HG03558 (cell line): ENCODE measurements around the gene POMT1.

ENCODE experiments used
- ATAC-seq: cut with Tn5 transposase; IDR thresholded peaks from one replicate; pipeline ENCODE4 v1.9.1; 2021; ENCODE audit warnings: moderate number of reproducible peaks; ENCODE audit not compliant: unreplicated experiment; ENCODE audit errors: extremely low read depth

Gene POMT1

DNA sequence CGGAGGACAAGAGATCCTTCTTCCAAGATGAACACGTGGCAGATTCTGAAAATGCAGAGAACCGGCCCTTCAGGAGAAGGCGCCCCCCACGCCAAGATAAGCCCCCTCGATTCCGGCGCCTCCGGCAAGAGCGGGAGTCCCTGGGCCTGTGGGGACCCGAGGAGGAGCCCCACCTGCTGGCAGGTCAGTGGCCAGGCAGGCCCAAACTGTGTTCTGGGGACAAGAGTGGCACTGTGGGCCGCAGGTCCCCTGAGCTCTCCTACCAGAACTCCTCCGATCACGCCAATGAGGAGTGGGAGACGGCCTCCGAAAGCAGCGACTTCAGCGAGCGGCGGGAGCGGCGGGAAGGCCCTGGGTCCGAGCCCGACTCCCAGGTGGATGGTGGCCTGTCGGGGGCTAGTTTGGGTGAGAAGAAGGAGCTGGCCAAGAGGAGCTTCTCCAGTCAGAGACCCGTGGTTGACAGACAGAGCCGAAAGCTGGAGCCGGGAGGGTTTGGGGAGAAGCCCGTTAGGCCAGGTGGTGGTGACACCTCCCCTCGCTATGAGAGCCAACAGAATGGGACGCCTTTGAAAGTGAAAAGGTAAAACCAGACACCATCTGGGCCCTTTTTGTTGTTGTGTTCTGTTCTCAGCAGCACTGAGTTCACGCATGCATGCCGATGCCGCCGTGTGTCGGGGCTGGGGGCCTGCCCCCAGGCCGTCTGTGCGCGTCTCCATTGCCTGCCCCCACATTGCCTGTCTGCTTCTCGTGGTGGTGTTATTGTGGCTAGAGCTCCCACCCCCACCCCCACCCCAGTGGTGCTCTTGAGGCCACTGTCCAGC, 26.6 kb upstream of the POMT1 start:
- ATAC-seq: no peak

DNA sequence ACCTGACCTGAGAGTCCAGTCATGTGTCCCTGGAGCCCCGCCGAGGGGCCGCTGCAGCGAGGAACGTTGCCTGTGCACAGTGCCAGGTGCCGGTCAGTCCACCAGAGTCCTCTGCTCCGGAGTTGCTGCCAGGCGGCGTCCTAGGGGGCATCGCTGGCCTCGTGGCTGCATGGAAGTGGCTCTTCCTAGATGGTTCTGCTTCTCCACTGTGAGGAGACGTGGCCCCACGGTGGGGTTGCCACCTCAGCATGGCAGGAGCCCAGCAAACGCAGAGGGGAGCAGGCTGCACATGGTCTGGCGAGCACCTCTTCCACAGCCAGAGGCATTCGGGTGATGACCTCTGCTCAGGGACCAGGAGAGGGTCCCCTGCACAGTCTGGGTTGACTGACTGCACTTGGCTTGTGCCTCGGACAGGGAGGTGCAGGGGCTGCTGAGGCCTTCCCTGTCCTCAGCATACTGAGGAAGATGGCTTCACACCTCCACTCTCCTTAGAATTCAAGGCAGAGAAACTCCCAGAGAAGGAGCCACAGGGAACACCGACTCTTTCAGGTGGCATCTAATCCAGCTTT, 25.9 kb upstream of the POMT1 start:
- no peak for ATAC-seq

DNA sequence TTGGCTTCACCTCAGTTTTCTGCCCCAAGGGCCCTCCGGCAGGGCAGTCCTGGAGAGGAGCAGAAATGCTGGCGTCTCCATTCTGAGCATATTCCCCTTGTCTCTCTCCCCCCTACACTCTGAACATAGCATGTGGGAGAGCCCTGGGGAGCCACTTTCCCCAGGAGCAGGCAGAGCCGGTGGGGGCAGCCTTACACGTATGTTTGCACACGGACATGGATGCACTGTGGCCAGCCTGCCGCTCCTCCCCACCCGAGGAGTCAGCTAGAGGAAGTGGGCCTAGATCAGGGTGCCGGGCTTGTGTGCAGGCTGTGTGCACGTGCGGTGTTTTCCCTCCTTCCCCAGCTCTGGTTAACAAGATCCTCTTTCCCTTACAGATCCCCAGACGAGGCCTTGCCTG, 25.4 kb upstream of the POMT1 start:
- ATAC-seq: no peak

DNA sequence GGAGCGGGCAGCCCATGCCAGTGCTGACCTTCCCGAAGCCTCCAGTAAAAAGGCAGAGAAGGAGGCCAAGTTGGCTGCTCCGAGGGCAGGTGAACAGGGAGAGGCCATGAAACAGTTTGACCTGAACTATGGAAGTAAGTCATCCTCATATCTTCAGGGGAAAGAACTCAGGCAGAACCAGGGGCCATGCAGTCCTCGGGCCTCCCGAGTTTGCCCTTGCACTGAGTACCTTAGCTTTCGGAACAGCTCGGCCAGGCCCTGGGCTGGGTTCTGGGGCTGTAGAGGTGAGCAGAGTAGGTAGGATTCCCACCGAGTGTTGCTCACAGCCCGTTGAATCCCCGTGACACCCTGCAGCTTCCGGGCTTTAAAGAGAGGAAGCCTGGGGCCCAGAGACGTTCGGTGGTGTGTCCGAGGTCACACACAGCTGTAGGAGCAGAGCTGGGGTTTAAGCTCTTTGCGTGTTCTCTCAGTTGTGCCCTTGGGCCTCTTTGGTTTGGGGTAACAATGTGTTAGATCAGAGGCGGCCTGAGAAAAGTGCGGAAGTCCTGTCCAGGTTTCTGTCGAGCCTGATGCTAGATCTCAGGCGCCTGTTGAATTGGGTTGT, 24.8 kb upstream of the POMT1 start:
- no peak for ATAC-seq

DNA sequence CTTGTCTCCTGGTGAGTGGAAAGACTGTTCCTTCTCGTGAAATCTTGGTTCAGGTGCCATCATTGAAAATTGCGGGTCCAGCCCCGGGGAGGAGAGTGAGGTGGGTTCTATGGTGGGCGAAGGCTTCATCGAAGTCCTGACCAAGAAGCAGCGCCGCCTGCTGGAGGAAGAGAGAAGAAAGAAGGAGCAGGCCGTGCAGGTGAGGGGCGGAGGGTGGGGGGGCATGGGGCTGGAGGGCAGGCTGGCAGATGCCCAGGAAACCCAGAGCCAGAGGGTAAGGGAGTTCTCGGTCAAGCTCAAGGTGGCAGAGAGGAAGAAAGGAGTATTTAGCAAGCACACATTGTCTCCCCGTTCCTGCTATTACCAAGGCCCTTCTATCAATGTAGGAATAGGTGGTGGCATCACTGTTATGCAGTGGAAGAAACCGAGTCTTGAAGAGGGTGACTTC, 24.3 kb upstream of the POMT1 start:
- ATAC-seq: no peak

DNA sequence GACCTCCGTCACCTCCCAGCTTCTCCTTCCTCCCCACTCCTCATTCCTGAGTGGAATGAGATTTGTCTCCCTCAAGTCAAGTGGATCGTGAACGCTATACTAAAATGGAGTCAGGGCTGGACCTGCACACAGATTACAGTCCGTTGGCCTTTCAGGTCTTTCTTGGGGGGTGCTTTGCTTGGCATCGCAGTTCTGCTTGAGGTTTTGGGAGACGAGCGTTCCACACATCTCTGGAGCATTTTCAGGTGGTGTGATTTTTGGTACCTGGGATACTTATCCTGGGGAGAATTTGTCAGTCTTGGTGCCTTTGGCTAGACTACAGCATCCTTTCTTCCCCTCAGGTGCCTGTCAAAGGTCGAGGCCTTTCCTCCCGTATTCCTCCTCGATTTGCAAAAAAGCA, 23.8 kb upstream of the POMT1 start:
- ATAC-seq: no peak

DNA sequence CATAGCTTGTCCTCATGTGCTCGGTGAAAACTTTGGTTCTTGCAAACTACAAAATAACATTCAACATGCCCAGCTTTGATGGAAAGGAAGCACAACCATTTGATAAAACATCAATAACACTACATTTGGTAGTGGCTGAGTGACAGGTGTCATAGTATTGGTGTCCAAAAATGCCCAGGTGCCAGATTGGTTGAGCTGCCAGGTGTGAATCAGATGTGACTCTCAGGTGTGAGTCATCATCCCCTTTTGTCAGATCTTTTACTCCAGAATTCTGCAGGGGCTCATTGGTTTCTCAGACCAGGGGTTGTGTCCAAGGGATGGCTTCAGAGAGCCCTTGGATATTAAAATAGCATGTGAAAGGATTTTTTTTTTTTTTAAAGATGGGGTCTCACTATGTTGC, 22.5 kb upstream of the POMT1 start:
- ATAC-seq: no peak

DNA sequence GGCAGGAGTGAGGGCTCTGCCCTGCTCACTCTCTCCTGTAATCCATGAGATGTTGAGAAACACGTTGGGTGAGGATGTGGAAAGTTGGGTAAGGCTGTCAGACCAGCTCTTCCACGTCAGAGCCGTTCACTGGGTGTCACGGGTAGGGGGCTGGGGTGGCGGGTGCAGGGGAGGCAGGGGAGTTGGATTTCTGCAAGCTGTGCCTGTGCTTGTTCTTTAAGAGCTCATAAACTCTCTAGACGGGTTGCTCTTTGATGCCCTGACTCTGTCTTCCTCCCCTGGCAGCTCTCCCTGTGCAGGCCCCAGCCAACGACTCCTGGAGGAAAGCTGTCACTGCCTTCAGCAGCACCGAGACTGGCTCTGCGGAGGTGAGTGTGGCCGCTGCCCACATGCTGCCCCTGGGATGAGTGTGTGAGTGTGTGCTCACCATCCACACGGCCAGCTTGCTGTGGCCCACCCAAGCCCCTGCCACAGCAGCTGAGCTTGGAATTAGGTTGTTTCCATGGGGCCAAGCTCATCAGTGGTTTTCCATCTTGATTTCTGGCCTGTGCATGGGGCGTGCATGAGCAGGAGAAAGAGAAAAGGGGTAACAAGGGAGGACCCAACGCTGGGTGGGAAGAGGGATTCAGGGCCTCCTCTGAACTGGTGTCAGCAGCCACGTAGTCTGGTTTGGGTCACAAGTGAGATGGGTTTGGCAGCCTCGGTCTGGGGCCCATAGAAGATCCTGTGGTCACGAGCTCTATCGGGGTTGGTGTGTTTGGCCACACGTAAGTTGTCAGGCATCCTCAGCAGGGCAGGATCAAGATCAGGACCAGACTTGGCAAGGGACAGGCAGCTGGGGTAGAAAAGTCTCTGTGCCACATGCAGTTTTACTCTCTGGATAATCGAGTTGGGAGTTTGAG, 21.0 kb upstream of the POMT1 start:
- ATAC-seq: no peak

DNA sequence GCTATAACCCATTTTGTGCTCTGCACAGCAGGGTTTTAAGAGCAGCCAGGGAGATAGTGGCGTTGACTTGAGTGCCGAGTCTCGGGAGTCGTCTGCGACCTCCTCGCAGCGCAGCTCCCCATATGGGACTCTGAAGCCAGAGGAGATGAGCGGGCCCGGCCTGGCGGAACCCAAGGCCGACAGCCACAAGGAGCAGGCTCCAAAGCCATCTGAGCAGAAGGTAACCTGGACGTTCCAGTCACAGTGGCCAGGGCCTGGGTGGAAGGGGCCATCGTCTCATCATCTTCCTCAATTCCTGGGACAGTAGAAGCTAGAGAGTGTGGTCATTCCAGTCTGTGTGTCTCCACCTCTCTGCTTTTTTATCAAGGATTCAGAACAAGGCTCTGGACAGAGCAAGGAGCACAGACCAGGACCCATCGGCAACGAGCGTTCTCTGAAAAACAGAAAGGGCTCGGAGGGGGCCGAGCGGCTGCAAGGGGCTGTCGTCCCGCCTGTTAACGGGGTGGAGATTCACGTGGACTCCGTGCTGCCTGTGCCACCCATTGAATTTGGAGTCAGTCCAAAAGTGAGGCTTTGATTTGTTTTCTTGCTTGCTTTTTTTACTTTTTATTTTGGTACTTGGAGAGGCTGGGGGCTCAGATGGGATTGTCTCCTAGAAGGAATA, 20.2 kb upstream of the POMT1 start:
- ATAC-seq: no peak

DNA sequence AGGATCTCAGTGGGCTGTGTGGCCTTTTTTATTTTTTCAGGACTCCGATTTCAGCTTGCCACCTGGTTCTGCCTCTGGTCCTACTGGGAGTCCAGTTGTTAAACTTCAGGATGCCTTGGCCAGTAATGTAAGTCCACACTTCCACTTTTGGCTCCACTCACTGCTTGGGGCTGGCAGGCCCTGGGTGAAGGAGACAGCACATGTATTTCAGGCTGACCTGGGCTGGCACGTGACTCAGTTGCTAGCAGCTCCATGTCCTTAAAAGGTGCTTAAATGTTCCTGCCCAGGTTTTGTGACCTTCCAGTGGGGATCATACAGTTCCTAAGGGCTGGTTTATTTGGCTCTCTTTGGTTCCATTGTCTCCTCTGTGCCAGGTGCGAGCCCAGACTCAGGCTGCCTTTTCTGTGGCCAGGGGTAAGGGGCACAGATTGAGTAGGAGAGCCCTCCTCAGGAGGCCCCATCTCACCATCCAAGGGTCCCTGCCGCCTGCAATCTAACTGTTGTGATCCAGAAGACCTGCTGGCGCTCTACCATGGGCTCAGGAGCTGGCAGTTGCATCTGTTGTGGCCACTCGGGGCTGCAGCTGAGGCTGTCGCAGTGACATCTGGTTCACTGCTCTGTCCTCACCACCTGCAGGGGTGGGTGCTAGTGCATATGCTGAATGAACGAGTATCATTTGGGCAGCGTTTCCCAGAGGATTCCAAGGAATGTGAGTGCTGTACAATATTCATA, 19.2 kb upstream of the POMT1 start:
- no peak for ATAC-seq

DNA sequence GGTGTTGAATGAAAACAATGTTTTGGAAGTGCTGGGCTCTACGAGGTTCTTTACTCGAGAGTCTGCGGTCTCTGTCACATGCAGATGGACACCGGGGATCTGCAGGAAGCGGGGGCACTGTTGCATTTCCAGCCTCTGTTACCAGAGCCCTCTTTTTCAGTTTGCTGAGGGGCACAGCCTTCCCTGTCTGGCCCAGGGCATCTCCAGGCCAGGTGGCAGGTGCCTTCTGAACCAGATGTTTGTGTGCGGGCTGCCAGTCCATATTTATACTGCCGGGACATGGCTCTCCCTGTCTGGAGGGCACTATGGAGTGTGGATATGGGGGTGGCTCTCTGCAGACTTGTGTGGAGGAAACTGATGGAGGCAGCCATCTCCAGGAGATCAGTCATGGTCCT, 18.7 kb upstream of the POMT1 start:
- ATAC-seq: no peak

DNA sequence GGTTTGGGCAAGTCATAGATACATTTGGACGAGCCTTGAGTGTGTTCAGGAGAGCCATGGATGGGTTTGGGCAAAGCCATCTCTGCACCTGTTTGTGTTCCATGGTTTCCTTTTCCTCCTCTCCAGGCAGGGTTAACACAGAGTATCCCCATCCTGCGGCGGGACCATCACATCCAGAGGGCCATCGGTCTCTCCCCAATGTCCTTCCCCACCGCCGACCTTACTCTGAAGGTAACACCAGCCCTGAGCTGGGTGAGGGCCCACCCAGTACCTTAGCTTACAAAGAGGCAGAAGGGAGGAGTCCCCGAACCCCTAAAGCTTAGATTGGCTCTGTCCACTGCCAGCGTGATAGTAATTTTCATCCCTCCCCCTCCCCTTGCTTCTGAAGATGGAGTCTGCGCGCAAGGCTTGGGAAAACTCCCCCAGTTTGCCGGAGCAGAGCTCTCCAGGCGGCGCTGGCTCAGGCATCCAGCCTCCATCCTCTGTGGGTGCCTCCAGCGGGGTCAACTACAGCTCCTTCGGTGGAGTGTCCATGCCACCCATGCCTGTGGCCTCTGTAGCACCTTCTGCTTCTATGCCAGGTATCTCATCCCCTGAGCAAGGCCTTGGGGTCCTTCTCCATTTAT, 18.0 kb upstream of the POMT1 start:
- no peak for ATAC-seq

DNA sequence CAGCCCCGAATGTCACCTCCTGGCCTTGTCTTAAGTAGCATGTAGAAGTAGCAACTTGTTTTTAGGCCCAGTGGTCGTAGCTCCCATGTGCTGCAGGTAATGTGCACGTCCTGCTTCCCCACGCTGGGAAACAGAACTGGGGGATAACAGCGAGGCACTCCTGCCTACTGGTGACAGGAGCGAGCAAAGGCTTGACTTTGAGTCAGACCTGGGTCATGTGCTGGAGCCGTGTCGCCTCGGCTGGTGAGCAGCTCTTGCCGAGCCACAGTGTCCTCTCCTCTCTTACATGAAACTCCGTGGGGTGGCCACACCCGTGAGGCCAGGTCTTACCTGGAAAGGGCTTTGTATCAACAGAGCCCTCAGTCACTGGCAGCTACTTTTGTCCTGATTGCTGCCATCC, 17.5 kb upstream of the POMT1 start:
- no peak for ATAC-seq

DNA sequence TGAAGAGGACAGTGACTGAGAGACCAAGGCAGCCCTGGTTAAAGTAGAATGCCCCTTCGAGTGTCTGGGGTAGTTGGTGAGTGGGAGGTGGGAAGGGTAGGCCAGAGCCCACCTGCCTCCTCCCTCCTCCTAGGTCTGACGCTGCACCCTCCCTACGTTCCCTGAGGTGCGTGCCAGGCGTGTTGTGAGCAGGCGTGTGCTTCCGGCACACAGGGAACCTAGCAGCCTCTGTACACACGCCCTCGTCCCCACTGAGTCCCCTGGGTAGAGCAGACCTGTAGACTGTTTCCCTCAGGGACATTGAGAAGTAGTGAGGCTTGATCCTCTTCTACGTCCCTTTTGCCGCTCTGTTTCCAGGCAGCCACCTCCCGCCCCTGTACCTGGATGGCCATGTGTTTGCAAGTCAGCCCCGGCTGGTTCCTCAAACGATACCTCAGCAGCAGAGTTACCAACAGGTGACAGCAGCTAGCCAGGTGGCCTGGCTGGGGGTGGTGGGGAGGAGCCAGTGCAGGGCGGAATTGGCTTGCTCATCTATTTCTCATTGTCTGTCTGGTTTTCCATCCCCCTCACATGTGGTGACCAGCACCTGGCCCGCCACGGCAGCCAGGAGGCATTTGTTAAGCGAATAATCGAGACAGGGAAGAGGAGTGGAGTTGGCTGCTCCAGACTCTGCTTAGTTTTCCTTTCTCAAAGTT, 16.8 kb upstream of the POMT1 start:
- no peak for ATAC-seq

DNA sequence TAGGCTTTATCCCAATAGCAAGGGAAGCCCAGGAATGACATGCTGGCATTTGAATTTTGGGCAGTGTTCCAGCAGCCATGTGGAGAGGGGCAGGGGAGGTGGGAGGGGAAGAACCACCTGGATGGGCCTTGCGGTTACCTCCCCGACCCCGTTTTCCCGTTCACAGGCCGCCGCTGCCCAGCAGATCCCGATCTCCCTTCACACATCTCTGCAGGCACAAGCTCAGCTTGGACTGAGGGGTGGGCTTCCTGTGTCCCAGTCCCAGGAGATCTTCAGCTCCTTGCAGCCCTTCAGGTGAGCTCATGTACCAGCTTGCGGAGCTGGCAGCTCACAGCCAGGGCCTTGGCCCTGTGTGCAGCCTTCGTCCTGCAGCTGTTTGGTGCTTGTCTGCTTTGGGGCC, 15.7 kb upstream of the POMT1 start:
- ATAC-seq: no peak

DNA sequence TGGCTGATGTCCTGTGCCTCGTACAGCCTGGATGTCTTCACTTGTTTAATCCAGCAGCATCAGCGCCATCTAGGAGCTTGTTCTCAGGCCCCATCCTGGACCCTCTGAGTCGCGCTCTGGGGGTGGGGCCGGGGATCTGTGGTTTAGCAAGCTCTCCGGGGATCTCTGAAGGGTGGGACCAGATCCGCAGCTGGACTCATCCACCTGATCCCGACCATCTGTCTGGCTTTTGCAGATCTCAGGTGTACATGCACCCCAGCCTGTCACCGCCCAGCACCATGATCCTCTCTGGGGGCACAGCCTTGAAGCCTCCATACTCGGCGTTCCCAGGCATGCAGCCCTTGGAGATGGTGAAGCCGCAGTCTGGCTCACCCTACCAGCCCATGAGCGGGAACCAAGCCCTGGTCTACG, 15.1 kb upstream of the POMT1 start:
- ATAC-seq: no peak

DNA sequence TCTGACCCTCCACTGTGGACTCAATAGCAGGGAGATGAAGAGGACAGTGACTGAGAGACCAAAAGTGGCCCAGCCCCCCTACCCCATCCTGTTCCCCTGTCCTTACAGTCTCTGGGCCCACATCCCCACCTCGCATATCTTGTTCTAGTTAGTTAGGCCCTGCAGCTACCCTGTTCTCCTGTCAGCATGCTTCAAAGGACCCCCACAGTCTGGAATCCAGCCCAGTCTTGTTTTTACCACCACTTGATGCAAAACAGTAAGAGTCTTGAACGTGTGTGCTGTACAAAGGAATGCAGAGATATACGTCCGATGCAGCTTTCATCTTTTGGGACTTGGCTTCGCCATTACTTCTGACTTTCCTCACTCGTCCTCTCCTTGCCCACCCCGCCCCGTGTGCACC, 12.2 kb upstream of the POMT1 start:
- ATAC-seq: no peak

DNA sequence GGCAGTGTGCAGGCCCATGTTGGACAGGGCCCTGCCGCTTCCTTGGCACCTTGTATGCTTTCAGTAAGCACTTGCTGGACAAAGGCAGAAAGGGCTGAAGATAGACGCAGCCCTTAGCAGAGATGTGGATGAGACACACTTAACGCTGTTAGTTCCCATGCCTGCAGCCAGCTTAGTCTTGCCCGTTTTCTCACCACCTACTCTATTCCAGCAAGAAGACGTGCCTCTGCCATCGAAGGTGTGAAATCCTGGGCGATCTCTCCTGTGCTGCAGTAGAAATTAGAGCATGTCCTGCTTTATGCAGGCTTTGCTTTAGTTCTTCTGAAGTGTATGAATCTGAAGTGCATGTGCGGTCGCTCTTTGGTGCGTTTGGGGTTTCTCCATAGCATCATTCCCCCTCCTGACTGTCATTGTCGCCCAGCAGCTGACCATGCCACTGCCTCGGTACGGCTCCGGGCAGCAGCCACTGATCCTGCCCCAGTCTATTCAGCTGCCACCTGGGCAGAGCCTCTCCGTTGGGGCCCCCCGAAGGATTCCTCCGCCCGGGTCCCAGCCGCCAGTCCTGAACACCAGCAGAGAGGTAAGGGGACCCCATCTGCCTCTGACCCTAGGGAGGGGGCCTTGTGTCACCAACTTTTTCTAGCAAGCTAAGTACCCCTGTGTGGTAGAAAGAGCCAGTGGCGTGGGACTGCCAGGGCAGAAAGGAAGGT, 11.6 kb upstream of the POMT1 start:
- ATAC-seq: no peak
